OCI-LY3 (cell line): ENCODE results near the gene NTN4.
"Not testable (repeated sequence)": the region's sequence is repeated elsewhere in the genome, so short reads cannot be mapped to it uniquely, and the experiment has no call there.

ENCODE experiments used
- H2AFZ ChIP-seq: fragments of 200-600, 300-600 bp; shearing (Covaris generic); 2 replicates; pipeline ENCODE4 v1.6.0; 2014; ENCODE audit warnings: antibody characterized with exemption, low read depth, low read length
- H3K27ac ChIP-seq: fragments of 200-600, 300-600 bp; sonication (generic); 2 replicates; pipeline ENCODE4 v1.5.1; 2014; ENCODE audit warnings: mild to moderate bottlenecking, low read length, moderate library complexity, mixed read lengths
- H3K27me3 ChIP-seq: fragments of 200-600, 300-600 bp; sonication (generic); 2 replicates; pipeline ENCODE4 v1.6.1; 2014; ENCODE audit warnings: low read depth, low read length, mixed read lengths
- H3K36me3 ChIP-seq: fragments of 200-600, 300-600 bp; sonication (generic); replicated peaks from 2 replicates; pipeline ENCODE3; 2014; ENCODE audit warnings: low read depth, low read length, mixed read lengths
- H3K4me1 ChIP-seq: fragments of 300-600, 200-600 bp; sonication (generic); 2 replicates; pipeline ENCODE4 v1.6.1; 2014; ENCODE audit warnings: low read length, mixed read lengths
- H3K4me2 ChIP-seq: fragments of 200-600, 300-600 bp; sonication (generic); 2 replicates; pipeline ENCODE4 v1.6.1; 2014; ENCODE audit warnings: low read length, mixed read lengths
- H3K4me3 ChIP-seq: fragments of 300-600, 200-600 bp; sonication (generic); 2 replicates; pipeline ENCODE4 v1.5.1; 2014; ENCODE audit warnings: antibody characterized with exemption, mild to moderate bottlenecking, low read length, moderate library complexity
- H3K79me2 ChIP-seq: fragments of 300-600, 200-600 bp; shearing (Covaris generic); 2 replicates; pipeline ENCODE4 v1.6.1; 2014; ENCODE audit warnings: mild to moderate bottlenecking, low read length, mixed read lengths
- H3K9ac ChIP-seq: fragments of 300-600, 200-600 bp; shearing (Covaris generic); 2 replicates; pipeline ENCODE4 v1.6.0; 2014; ENCODE audit warnings: mild to moderate bottlenecking, low read length, moderate library complexity
- H3K9me3 ChIP-seq: fragments of 200-600, 300-600 bp; shearing (Covaris generic); 2 replicates; pipeline ENCODE4 v1.6.1; 2014; ENCODE audit warnings: low read length, mixed read lengths; ENCODE audit not compliant: insufficient read depth
- H4K20me1 ChIP-seq: fragments of 200-600, 300-600 bp; sonication (generic); 2 replicates; pipeline ENCODE4 v1.6.1; 2016; ENCODE audit warnings: low read length, mixed read lengths; ENCODE audit not compliant: insufficient read depth
- EZH2phosphoT487 ChIP-seq: fragments of 200-600 bp; shearing (Covaris generic); IDR thresholded peaks from 2 replicates; pipeline ENCODE4 v1.6.1; 2018; ENCODE audit warnings: antibody characterized with exemption, mixed run types, low read depth
- TF ChIP-seq, protein P1 (sequence below): fragments of 200-600, 300-600 bp; sonication (generic); IDR thresholded peaks from 2 replicates; pipeline ENCODE4 v1.5.1; 2014; ENCODE audit warnings: antibody characterized with exemption, low read length, low read depth

The NTN4 gene

DNA sequence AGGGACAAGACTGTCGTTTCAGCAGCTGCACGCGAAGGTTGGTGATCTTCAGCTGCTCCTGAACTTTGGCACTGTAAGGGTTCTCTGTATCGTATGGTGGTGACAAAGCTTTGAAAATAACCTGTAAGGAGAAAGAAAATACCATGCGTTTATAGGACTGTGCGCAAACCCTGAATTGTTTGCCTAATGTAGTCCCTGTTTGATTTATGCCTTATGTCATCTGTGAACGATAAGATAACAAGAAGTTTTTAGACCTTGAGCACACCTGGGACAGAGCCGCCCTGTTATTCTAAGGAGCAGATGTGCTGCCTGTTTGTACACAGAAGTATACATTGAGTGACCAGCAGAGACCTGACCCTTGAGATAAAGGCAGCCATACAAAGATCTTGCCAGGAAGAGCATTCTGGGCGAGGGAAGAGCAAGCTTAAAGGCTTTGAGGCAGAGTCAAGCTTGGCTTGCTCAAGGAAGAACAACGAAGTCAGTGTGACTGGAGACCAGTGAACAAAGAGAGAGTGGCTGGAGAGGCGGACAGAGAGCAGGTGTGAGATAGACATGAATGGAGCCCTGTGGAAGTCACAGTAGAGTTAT, 52.4 kb downstream of the NTN4 start:
- Histone ChIP-seq H3K36me3 (no peaks in the 10 kb centered on the region), H2AFZ (no peak overlapping the region), H3K9ac (no peak overlapping the region), H3K79me2 (no peaks in the 10 kb centered on the region), H3K27ac (no peak overlapping the region), H3K27me3 (0 out of 2 replicates have a peak, but pooled peaks cover 3% of the 10 kb centered on the region), H3K4me1 (peaks cover 5% of the 10 kb centered on the region), H3K9me3 (no peaks in the 10 kb centered on the region), H3K4me2 (no peak overlapping the region), H3K4me3 (no peak overlapping the region), H4K20me1 (no peaks in the 10 kb centered on the region)
- no peak for TF ChIP-seq EZH2phosphoT487
- TF ChIP-seq, protein P1, sequence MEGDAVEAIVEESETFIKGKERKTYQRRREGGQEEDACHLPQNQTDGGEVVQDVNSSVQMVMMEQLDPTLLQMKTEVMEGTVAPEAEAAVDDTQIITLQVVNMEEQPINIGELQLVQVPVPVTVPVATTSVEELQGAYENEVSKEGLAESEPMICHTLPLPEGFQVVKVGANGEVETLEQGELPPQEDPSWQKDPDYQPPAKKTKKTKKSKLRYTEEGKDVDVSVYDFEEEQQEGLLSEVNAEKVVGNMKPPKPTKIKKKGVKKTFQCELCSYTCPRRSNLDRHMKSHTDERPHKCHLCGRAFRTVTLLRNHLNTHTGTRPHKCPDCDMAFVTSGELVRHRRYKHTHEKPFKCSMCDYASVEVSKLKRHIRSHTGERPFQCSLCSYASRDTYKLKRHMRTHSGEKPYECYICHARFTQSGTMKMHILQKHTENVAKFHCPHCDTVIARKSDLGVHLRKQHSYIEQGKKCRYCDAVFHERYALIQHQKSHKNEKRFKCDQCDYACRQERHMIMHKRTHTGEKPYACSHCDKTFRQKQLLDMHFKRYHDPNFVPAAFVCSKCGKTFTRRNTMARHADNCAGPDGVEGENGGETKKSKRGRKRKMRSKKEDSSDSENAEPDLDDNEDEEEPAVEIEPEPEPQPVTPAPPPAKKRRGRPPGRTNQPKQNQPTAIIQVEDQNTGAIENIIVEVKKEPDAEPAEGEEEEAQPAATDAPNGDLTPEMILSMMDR, result no peak

DNA sequence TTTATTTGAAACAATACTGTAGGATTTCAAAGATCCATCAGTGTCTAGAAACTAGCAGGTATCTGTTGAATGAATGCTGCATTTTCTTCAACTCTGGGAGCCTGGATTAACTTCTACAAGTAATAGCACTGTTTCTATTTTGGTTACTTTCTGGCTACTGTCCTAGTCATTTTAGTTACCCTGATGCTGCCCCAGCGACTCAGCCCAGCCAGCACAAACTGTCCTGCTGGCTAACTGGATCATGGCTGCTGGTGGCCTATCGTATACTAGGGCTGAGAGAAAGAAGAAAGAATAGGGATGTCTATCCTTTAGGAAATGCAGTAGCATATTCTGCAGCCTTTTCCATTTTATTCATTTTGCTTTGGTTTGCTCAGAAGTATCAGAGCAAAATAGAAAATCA, 53.9 kb downstream of the NTN4 start:
- H2AFZ ChIP-seq, result no peak overlapping the region
- TF ChIP-seq, protein P1, result no peak
- TF ChIP-seq EZH2phosphoT487, result no peak

DNA sequence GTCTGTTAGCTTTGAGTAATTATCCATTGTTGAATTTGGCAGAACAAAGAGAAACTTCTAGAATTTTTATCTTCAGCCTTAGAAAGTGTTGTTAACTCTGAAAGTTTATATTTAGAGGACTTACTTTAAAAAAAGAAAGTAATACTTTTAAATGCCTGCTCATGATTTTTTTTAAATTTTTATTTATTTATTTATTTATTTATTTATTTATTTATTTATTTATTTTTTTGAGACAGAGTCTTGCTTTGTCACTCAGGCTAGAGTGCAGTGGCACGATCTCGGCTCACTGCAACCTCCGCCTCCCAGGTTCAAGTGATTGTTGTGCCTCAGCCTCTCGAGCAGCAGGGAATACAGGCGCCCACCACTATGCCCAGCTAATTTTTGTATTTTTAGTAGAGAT, 54.8 kb downstream of the NTN4 start:
- not testable (repeated sequence) for H3K9me3 ChIP-seq, H3K4me3 ChIP-seq, H4K20me1 ChIP-seq, H3K27ac ChIP-seq, H3K9ac ChIP-seq, H3K36me3 ChIP-seq, H3K27me3 ChIP-seq, H3K79me2 ChIP-seq, H2AFZ ChIP-seq, H3K4me2 ChIP-seq
- peaks cover 19% of the 10 kb centered on the region for H3K4me1 ChIP-seq

More for the DNA sequence above, 53.9 kb downstream of the NTN4 start:
- Histone ChIP-seq H4K20me1 (no peaks in the 10 kb centered on the region), H3K36me3 (no peaks in the 10 kb centered on the region), H3K27me3 (0 out of 2 replicates have a peak, but pooled peaks cover 3% of the 10 kb centered on the region), H3K4me3 (no peak overlapping the region), H3K4me1 (peaks cover 13% of the 10 kb centered on the region), H3K4me2 (no peak overlapping the region), H3K27ac (no peak overlapping the region), H3K9ac (no peak overlapping the region), H3K9me3 (no peaks in the 10 kb centered on the region), H3K79me2 (no peaks in the 10 kb centered on the region)

DNA sequence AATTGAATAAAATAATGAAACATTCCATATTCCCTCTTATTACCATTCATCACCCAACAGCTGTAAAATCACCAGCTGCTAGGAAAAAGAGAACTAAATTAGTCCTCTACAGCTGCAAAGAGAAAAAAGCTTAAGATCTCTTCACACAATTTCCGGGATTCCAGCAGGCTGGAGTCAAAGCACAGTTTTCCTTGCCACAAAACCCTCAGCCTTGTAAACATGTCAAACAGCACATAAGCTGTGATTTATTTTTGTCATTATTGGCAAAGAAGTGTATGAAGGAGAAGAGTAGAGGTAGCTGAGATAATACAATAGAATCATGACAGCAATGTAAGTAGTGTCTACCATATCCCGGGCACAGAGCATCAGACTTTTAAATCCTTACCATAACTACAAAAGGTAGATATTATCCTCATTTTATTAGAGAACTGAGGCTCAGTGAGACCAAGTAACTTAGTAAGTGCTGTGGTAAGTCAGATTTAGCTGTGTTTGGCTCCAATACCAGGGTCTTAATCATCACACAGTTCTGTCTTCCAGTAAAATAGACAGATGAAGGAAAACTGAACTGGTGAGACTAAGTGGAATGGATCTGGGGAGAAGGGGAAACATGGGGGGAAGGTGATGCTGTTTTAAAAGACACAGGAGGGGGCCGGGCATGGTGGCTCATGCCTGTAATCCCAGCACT, 57.3 kb downstream of the NTN4 start:
- Histone ChIP-seq H3K4me2 (no peak overlapping the region), H4K20me1 (no peaks in the 10 kb centered on the region), H3K36me3 (no peaks in the 10 kb centered on the region), H2AFZ (no peak overlapping the region), H3K27me3 (0 out of 2 replicates have a peak, but pooled peaks cover 3% of the 10 kb centered on the region), H3K27ac (no peak overlapping the region), H3K4me3 (no peak overlapping the region), H3K4me1 (peaks cover 20% of the 10 kb centered on the region), H3K79me2 (no peaks in the 10 kb centered on the region), H3K9me3 (no peaks in the 10 kb centered on the region), H3K9ac (no peak overlapping the region)
- TF ChIP-seq, protein P1, result no peak
- TF ChIP-seq EZH2phosphoT487, result no peak
